HCT116 (cell line): ENCODE results near the gene PTGDS. TPM values are rescaled to one million over a fixed set of nuclear protein-coding genes. Genes with fewer than 3 reads are reported as not detected.

ENCODE experiments used
- ATAC-seq: fragments of 200-7000 bp; cut with Tn5 transposase; 2 replicates; pipeline ENCODE4 v1.9.1; 2020; ENCODE audit warnings: mild to moderate bottlenecking, moderate library complexity
- BruUV-seq: library from RNA; stranded (reverse); fragments of 400-500 nt; replicated peaks from 2 replicates; lab custom pipeline; 2021; lab: Mats Ljungman, UMichigan
- CTCF ChIA-PET: fragments of 300-600 bp; sonication (Branson Sonifier 250); formaldehyde crosslinking; loops from one replicate; lab custom pipeline; 2021; ENCODE audit warnings: antibody characterized with exemption; lab: Charles Lee
- POLR2A ChIA-PET: fragments of 300-600, 350-600 bp; sonication (Branson Sonifier 250); formaldehyde crosslinking; loops from one replicate; lab custom pipeline; 2021; ENCODE audit warnings: antibody characterized with exemption; lab: Charles Lee
- RAD21 ChIA-PET, 2 experiments: fragments of 300-600 bp; sonication (Branson Sonifier 250); formaldehyde crosslinking; loops; one replicate each; lab custom pipeline; 2023; ENCODE audit warnings: low total read pairs in 2 of 2; ENCODE audit not compliant: uncharacterized antibody in 2 of 2, unreplicated experiment in 2 of 2, low non-redundant PET in 1 of 2; lab: Charles Lee
- DNase-seq: peaks from one replicate; pipeline ENCODE4 v3.0.0-alpha.2; 2010; ENCODE audit warnings: low read depth, low spot score
- H2AFZ ChIP-seq: fragments of 200-600 bp; shearing (Covaris generic), sonication (generic); 2 replicates; pipeline ENCODE4 v1.6.1; 2017; ENCODE audit warnings: low read depth, mixed run types, mixed read lengths, antibody characterized with exemption, low read length; ENCODE audit not compliant: poor library complexity, severe bottlenecking
- H3K27ac ChIP-seq: 2 replicates; pipeline ENCODE4 v1.5.1; 2012; ENCODE audit warnings: low read depth, low read length
- H3K27me3 ChIP-seq: fragments of 200-600 bp; sonication (generic); 2 replicates; pipeline ENCODE4 v1.6.1; 2016; ENCODE audit warnings: mixed run types, low read length, mixed read lengths; ENCODE audit not compliant: insufficient read depth
- H3K36me3 ChIP-seq, 2 experiments: fragments of 200-500 bp in 1 of 2; fragments of 200-600 bp in 1 of 2; sonication (Bioruptor generic) in 1 of 2; sonication (generic) in 1 of 2; 2 replicates each; pipeline versions ENCODE4 v1.5.1 to v1.6.1; 2014 to 2016; ENCODE audit warnings: low read length in 2 of 2, inconsistent platforms in 1 of 2, mixed read lengths in 1 of 2, mixed run types in 1 of 2; ENCODE audit not compliant: insufficient read depth in 2 of 2, control insufficient read depth in 1 of 2
- H3K4me1 ChIP-seq, 2 experiments: fragments of 200-600 bp in 1 of 2; sonication (generic) in 1 of 2; 2 replicates each; pipeline versions ENCODE4 v1.5.1 to v1.6.1; 2012 to 2017; ENCODE audit warnings: low read length in 2 of 2, inconsistent platforms in 1 of 2, mild to moderate bottlenecking in 1 of 2, mixed read lengths in 1 of 2, mixed run types in 1 of 2, moderate library complexity in 1 of 2; ENCODE audit not compliant: insufficient read depth in 2 of 2, control insufficient read depth in 1 of 2
- H3K4me2 ChIP-seq: fragments of 200-600 bp; sonication (generic); 2 replicates; pipeline ENCODE4 v1.6.1; 2017; ENCODE audit warnings: mixed run types, low read length, mixed read lengths
- H3K4me3 ChIP-seq, 2 experiments: fragments of 200-600 bp in 1 of 2; sonication (generic) in 1 of 2; replicated peaks in 1 of 2; 2 replicates each; pipeline ENCODE4 v1.5.1; 2011 to 2016; ENCODE audit warnings: low read length in 2 of 2, control low read depth in 1 of 2, low read depth in 1 of 2, mild to moderate bottlenecking in 1 of 2, mixed read lengths in 1 of 2, mixed run types in 1 of 2
- H3K79me2 ChIP-seq: fragments of 200-600 bp; sonication (generic); 2 replicates; pipeline ENCODE4 v1.6.1; 2017; ENCODE audit warnings: mild to moderate bottlenecking, mixed run types, low read length, moderate library complexity, mixed read lengths; ENCODE audit not compliant: insufficient read depth
- H3K9ac ChIP-seq: fragments of 200-600 bp; sonication (generic); 2 replicates; pipeline ENCODE4 v1.6.1; 2016; ENCODE audit warnings: low read length, mixed read lengths
- H3K9me2 ChIP-seq: fragments of 200-600 bp; sonication (generic), shearing (Covaris generic); 2 replicates; pipeline ENCODE4 v1.6.1; 2017; ENCODE audit warnings: mixed run types, mild to moderate bottlenecking, moderate library complexity; ENCODE audit not compliant: insufficient read depth
- H3K9me3 ChIP-seq, 2 experiments: fragments of 200-500 bp in 1 of 2; fragments of 200-600 bp in 1 of 2; sonication (Bioruptor generic) in 1 of 2; sonication (generic) in 1 of 2; 2 replicates each; pipeline ENCODE4 v1.6.1; 2014 to 2017; ENCODE audit warnings: low read length in 2 of 2, mixed read lengths in 2 of 2, inconsistent platforms in 1 of 2, low read depth in 1 of 2, mild to moderate bottlenecking in 1 of 2, mixed run types in 1 of 2, moderate library complexity in 1 of 2; ENCODE audit not compliant: control insufficient read depth in 1 of 2, insufficient read depth in 1 of 2
- H4K20me1 ChIP-seq: fragments of 200-600 bp; sonication (generic), shearing (Covaris generic); 2 replicates; pipeline ENCODE4 v1.6.1; 2017; ENCODE audit warnings: mixed run types, mild to moderate bottlenecking, moderate library complexity; ENCODE audit not compliant: insufficient read depth
- EGR1 ChIP-seq: IDR thresholded peaks from 2 replicates; pipeline ENCODE4 v1.6.1; 2012; ENCODE audit warnings: low read depth
- EZH2phosphoT487 ChIP-seq: fragments of 200-600 bp; IDR thresholded peaks from 2 replicates; pipeline ENCODE4 v1.6.1; 2018; ENCODE audit warnings: antibody characterized with exemption, borderline replicate concordance
- MAX ChIP-seq: IDR thresholded peaks from 2 replicates; pipeline ENCODE4 v1.6.1; 2012
- POLR2A ChIP-seq: IDR thresholded peaks from 2 replicates; pipeline ENCODE4 v1.7.0; 2011; ENCODE audit warnings: borderline replicate concordance; ENCODE audit not compliant: insufficient read depth, insufficient read length; ENCODE audit errors: extremely low read depth
- RAD21 ChIP-seq: IDR thresholded peaks from 2 replicates; pipeline ENCODE4 v1.6.1; 2012; ENCODE audit warnings: low read depth, mild to moderate bottlenecking
- REST ChIP-seq: IDR thresholded peaks from 2 replicates; pipeline ENCODE4 v1.6.1; 2012; ENCODE audit warnings: low read depth
- SRF ChIP-seq: IDR thresholded peaks from 2 replicates; pipeline ENCODE4 v1.6.1; 2012; ENCODE audit warnings: low read depth
- YY1 ChIP-seq: IDR thresholded peaks from 2 replicates; pipeline ENCODE4 v1.6.1; 2011; ENCODE audit warnings: low read length, low read depth, moderate library complexity, mild to moderate bottlenecking; ENCODE audit not compliant: insufficient replicate concordance; ENCODE audit errors: extremely low read depth
- ZFX ChIP-seq: fragments of 450-650 bp; IDR thresholded peaks from 2 replicates; pipeline ENCODE4 v1.6.1; 2017
- ZNF274 ChIP-seq: fragments of 200-500 bp; sonication (Bioruptor generic); IDR thresholded peaks from 2 replicates; pipeline ENCODE4 v1.6.1; 2014; ENCODE audit warnings: mild to moderate bottlenecking, low read depth, low read length, inconsistent platforms
- intact Hi-C: fragments of 100-400 bp; cut with micrococcal nuclease; formaldehyde crosslinking; loops from 2 replicates; pipeline ENCODE4 v1.10.0; 2022
- total RNA-seq: library from RNA; stranded (reverse); gene quantifications from one replicate; pipeline ENCODE4 v1.2.1, GENCODE V29; 2021; ENCODE audit not compliant: unreplicated experiment

PTGDS gene
- total RNA-seq, 1 experiment from 2014 or later = 3.1 TPM

GRCh38 chr9:136928591-136928990 lies 48.7 kb upstream of the PTGDS start:
- ATAC-seq = peak; percentile 33; the same call in 1 of the 2 replicates
- H3K9me2 ChIP-seq = no peaks in the 10 kb centered on the region
- peaks cover 3 to 26% of the 10 kb centered on the region in 2 experiments; a peak in 2 of 4 replicates for H3K36me3 ChIP-seq
- H3K27ac ChIP-seq = no peak overlapping the region
- no peaks in the 10 kb centered on the region for H3K9me3 ChIP-seq
- RAD21 ChIA-PET = no interaction called here
- no peaks in the 10 kb centered on the region for H3K27me3 ChIP-seq
- no peak overlapping the region for H3K4me2 ChIP-seq
- H2AFZ ChIP-seq = no peak overlapping the region
- no peaks in the 10 kb centered on the region for H3K4me1 ChIP-seq
- no TSS peak for BruUV-seq
- intact Hi-C loops = no loop called here
- POLR2A ChIA-PET = no interaction called here
- no peaks in the 10 kb centered on the region for H4K20me1 ChIP-seq
- DNase-seq = no peak
- TF ChIP-seq MAX (no peak), SRF (no peak), ZFX (no peak), YY1 (no peak), RAD21 (no peak), POLR2A (no peak)
- H3K4me3 ChIP-seq = no peak overlapping the region
- CTCF ChIA-PET = no interaction called here
- no peak overlapping the region for H3K9ac ChIP-seq
- no peaks in the 10 kb centered on the region for H3K79me2 ChIP-seq

- no peak overlapping the region for H3K4me3 ChIP-seq
- H3K9me2 ChIP-seq = no peaks in the 10 kb centered on the region
- CTCF ChIA-PET = no interaction called here
- no peaks in the 10 kb centered on the region for H3K9me3 ChIP-seq
- no peak overlapping the region for H3K4me2 ChIP-seq
- H3K36me3 ChIP-seq = peaks cover 2 to 18% of the 10 kb centered on the region in 2 experiments; a peak in 2 of 4 replicates
- no peak overlapping the region for H3K27ac ChIP-seq
- intact Hi-C loops = no loop called here
- no peak overlapping the region for H3K9ac ChIP-seq
- H3K79me2 ChIP-seq = no peaks in the 10 kb centered on the region
- no peaks in the 10 kb centered on the region for H3K4me1 ChIP-seq
- DNase-seq = no peak
- no peaks in the 10 kb centered on the region for H4K20me1 ChIP-seq
- BruUV-seq = no TSS peak
- no peak for TF ChIP-seq EZH2phosphoT487
- no peak for TF ChIP-seq ZNF274
- no peak for TF ChIP-seq EGR1
- TF ChIP-seq REST = no peak
- RAD21 ChIA-PET = no interaction called here
- ATAC-seq = no peak
- POLR2A ChIA-PET = no interaction called here
- no peak overlapping the region for H2AFZ ChIP-seq
- H3K27me3 ChIP-seq = no peaks in the 10 kb centered on the region
These were observed 47.3 kb upstream of the PTGDS start for GRCh38 chr9:136930014-136930413.
